ENCODE results near the gene PTPRA.

DNA sequence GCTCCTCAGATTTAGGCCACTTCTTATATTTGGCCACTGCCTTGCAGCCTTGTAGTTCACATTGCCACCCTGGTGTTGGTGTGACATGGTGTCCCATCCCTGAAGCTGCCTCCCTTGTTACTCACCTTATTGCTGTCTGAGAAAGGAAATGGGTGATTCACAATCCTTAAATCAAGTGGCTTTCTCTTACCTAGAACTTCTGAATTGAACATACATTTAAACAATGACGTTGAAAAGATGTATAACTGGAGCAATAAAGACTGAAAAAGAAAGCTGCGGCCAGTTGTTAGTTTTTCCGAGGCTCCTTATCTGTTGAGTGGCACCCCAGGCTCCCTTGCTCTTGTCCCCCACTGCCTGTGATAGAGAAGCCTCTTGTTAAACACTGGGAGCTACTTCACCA lies 141.4 kb downstream of the PTPRA start:
- TF ChIP-seq EP300 (IDR thresholded peaks at IDR 0.05), result no peak
- TF ChIP-seq, protein P1, sequence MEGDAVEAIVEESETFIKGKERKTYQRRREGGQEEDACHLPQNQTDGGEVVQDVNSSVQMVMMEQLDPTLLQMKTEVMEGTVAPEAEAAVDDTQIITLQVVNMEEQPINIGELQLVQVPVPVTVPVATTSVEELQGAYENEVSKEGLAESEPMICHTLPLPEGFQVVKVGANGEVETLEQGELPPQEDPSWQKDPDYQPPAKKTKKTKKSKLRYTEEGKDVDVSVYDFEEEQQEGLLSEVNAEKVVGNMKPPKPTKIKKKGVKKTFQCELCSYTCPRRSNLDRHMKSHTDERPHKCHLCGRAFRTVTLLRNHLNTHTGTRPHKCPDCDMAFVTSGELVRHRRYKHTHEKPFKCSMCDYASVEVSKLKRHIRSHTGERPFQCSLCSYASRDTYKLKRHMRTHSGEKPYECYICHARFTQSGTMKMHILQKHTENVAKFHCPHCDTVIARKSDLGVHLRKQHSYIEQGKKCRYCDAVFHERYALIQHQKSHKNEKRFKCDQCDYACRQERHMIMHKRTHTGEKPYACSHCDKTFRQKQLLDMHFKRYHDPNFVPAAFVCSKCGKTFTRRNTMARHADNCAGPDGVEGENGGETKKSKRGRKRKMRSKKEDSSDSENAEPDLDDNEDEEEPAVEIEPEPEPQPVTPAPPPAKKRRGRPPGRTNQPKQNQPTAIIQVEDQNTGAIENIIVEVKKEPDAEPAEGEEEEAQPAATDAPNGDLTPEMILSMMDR (IDR thresholded peaks at IDR 0.05), result no peak

Measured in stomach (tissue), 4 donors.